PFSK-1 (cell line): ENCODE results near the gene EPN1.

Experiments used
- FOXP2 ChIP-seq: optimal IDR thresholded peaks from 2 replicates; pipeline ENCODE3; 2011; ENCODE audit warnings: borderline replicate concordance, control low read depth, inconsistent platforms; ENCODE audit not compliant: insufficient read depth; ENCODE audit errors: extremely low read length, extremely low read depth
- POLR2AphosphoS5 ChIP-seq: IDR thresholded peaks from 2 replicates; pipeline ENCODE4 v1.6.1; 2012; ENCODE audit warnings: low read depth, mild to moderate bottlenecking, control low read depth, low read length, moderate library complexity
- SIN3A ChIP-seq: IDR thresholded peaks from 2 replicates; pipeline ENCODE4 v1.6.1; 2012; ENCODE audit warnings: mild to moderate bottlenecking, low read length, moderate library complexity, borderline replicate concordance; ENCODE audit not compliant: insufficient read depth
- TAF1 ChIP-seq: IDR thresholded peaks from 2 replicates; pipeline ENCODE4 v1.6.1; 2012; ENCODE audit warnings: low read length, control low read depth, borderline replicate concordance; ENCODE audit not compliant: insufficient read depth
- TF ChIP-seq, protein P1 (sequence below), 2 experiments: IDR thresholded peaks; 2 replicates each; pipeline versions ENCODE4 v1.6.1 to v1.8.0; 2011 to 2012; ENCODE audit warnings: low read depth in 2 of 2, low read length in 2 of 2, control low read depth in 1 of 2, inconsistent platforms in 1 of 2, mild to moderate bottlenecking in 1 of 2, moderate library complexity in 1 of 2; ENCODE audit not compliant: insufficient read depth in 1 of 2

The EPN1 gene

DNA sequence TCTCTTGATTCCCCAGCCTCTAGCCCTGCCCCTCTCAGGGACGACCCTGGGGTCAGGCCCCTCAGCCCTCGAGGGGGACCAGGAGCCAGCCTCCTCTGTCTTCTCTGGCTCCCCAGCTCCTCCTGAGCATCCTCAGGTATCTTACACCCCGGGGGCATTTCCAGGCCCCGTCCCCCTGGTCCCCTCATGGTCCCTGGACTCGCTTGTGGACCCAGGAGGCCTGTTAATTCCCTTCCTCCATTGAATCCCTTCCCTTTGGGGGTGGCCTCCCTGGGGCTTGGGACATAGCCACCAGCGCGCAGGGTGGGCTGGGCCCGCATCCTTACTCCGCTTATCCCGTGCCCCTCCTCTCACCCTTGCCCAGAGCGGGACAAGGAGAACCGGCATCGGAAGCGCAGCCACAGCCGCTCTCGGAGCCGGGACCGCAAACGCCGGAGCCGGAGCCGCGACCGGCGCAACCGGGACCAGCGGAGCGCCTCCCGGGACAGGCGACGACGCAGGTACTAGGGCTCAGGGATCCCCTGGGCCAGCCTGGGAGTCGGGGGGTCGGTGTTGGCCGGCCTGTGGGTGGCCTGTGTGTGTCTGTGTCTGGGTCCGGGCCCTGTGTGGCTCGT, 16.1 kb upstream of the EPN1 start:
- TF ChIP-seq POLR2AphosphoS5 (no peak), TAF1 (no peak), FOXP2 (no peak), SIN3A (no peak)
- TF ChIP-seq, protein P1, sequence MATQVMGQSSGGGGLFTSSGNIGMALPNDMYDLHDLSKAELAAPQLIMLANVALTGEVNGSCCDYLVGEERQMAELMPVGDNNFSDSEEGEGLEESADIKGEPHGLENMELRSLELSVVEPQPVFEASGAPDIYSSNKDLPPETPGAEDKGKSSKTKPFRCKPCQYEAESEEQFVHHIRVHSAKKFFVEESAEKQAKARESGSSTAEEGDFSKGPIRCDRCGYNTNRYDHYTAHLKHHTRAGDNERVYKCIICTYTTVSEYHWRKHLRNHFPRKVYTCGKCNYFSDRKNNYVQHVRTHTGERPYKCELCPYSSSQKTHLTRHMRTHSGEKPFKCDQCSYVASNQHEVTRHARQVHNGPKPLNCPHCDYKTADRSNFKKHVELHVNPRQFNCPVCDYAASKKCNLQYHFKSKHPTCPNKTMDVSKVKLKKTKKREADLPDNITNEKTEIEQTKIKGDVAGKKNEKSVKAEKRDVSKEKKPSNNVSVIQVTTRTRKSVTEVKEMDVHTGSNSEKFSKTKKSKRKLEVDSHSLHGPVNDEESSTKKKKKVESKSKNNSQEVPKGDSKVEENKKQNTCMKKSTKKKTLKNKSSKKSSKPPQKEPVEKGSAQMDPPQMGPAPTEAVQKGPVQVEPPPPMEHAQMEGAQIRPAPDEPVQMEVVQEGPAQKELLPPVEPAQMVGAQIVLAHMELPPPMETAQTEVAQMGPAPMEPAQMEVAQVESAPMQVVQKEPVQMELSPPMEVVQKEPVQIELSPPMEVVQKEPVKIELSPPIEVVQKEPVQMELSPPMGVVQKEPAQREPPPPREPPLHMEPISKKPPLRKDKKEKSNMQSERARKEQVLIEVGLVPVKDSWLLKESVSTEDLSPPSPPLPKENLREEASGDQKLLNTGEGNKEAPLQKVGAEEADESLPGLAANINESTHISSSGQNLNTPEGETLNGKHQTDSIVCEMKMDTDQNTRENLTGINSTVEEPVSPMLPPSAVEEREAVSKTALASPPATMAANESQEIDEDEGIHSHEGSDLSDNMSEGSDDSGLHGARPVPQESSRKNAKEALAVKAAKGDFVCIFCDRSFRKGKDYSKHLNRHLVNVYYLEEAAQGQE (IDR thresholded peaks at IDR 0.05; ENCODE audit: insufficient read depth in 1 of 2, low read depth in 2 of 2, low read length in 2 of 2): no peak

DNA sequence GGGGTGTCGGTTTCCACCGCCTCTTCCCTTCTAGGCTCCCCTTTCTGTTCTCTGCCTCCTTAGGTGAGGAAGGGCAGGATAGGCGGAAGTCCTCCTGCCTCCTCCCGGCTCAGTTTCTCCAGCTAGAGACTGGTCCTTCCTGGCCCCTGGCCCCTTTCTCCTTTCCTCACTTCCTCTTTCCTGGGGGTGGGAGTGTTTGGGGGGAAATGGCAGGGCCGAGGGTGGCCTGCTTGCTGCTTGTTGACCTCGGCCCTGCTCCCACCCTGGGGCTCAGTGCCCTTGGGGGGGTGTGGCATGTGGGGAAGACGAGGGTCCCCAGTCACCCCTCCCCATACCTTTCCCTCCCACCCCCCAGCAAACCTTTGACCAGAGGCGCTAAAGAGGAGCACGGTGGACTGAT, 15.2 kb upstream of the EPN1 start:
- no peak for TF ChIP-seq SIN3A
- TF ChIP-seq FOXP2: no peak
- TF ChIP-seq, protein P1 (IDR thresholded peaks at IDR 0.05; ENCODE audit: insufficient read depth in 1 of 2, low read depth in 2 of 2, low read length in 2 of 2): no peak
- no peak for TF ChIP-seq POLR2AphosphoS5
- TF ChIP-seq TAF1: no peak

DNA sequence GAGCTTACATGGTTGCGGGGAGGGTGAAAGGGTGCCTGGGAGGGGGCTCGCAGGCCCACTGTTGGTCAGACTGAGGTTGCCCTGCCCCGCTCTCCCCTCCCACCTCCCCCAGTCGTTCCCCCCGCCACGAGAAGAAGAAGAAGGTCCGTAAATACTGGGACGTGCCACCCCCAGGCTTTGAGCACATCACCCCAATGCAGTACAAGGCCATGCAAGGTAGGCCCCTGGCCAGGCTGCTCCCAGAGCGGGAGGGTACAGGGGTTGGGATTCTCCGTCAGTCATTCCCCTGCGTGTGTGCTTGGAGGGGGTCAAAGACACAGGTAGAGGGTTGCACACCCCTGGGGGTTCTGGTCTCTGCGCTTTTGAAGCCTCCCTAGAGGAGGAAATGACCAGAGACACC, 14.6 kb upstream of the EPN1 start:
- TF ChIP-seq FOXP2 (no peak), TAF1 (no peak), POLR2AphosphoS5 (no peak), SIN3A (no peak)
- TF ChIP-seq, protein P1 (IDR thresholded peaks at IDR 0.05; ENCODE audit: insufficient read depth in 1 of 2, low read depth in 2 of 2, low read length in 2 of 2): no peak

DNA sequence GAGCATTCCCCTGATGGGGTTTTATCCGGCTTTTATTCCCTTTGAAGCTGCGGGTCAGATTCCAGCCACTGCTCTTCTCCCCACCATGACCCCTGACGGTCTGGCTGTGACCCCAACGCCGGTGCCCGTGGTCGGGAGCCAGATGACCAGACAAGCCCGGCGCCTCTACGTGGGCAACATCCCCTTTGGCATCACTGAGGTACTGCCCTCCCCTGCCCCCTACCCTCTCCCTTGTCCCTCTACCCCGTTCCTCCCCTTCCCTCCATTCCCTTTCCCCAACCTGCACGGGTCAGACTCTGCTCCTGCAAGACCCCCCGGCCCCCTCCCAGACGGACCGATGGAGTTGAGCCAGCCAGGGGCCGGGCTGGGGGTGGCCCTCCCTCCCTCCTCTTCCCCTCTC, 14.0 kb upstream of the EPN1 start:
- TF ChIP-seq, protein P1 (IDR thresholded peaks at IDR 0.05; ENCODE audit: insufficient read depth in 1 of 2, low read depth in 2 of 2, low read length in 2 of 2): no peak
- TF ChIP-seq FOXP2 (no peak), TAF1 (no peak), POLR2AphosphoS5 (no peak), SIN3A (no peak)

DNA sequence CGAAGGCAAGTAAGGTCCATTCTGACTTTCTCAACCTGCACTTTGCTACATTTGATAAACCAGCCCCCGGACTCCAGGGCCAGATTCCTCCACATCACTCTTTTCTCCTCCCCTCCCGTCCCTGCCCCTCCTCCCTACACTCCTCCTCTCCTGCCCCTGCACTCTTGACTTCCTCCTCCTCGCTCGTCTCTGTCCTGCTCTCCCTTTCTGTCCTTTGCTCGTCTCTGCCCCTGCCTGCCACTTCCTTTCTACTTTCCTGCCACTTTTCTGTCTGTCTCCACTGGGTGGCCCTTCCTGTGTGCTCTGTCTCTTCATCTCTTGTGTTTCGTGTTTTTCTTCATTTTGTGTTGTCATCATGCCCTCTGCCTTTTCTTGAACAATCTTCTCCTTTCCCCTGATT, 13.2 kb upstream of the EPN1 start:
- no peak for TF ChIP-seq FOXP2
- no peak for TF ChIP-seq POLR2AphosphoS5
- no peak for TF ChIP-seq TAF1
- no peak for TF ChIP-seq SIN3A
- TF ChIP-seq, protein P1 (IDR thresholded peaks at IDR 0.05; ENCODE audit: insufficient read depth in 1 of 2, low read depth in 2 of 2, low read length in 2 of 2): no peak
